HEK293 (cell line): Measurements from ENCODE around the gene AGT.

Source experiments
- CTCF ChIP-seq: fragments of 450-650 bp; formaldehyde crosslinking; IDR thresholded peaks from 2 replicates; pipeline ENCODE4 v1.5.1; 2016; ENCODE audit warnings: missing biosample characterization, missing genetic modification characterization
- INSM2 ChIP-seq: fragments of 450-650 bp; formaldehyde crosslinking; IDR thresholded peaks from 2 replicates; pipeline ENCODE4 v1.5.1; 2016; ENCODE audit warnings: missing biosample characterization, missing genetic modification characterization
- PRDM1 ChIP-seq: fragments of 450-650 bp; formaldehyde crosslinking; IDR thresholded peaks from 2 replicates; pipeline ENCODE4; 2016; ENCODE audit warnings: missing biosample characterization, missing genetic modification characterization
- ZIC2 ChIP-seq: fragments of 450-650 bp; formaldehyde crosslinking; IDR thresholded peaks from 2 replicates; pipeline ENCODE4 v1.5.1; 2016; ENCODE audit warnings: missing biosample characterization, missing genetic modification characterization
- ZNF274 ChIP-seq, 2 experiments: fragments of 200-500 bp in 1 of 2; fragments of 450-650 bp in 1 of 2; sonication (Bioruptor generic) in 1 of 2; formaldehyde crosslinking in 1 of 2; IDR thresholded peaks; 2 replicates each; pipeline versions ENCODE4 v1.5.1 to v1.6.1; 2014 to 2016; ENCODE audit warnings: borderline replicate concordance in 1 of 2, inconsistent platforms in 1 of 2, low read length in 1 of 2, missing biosample characterization in 1 of 2, missing genetic modification characterization in 1 of 2
- ZNF292 ChIP-seq: fragments of 450-650 bp; formaldehyde crosslinking; IDR thresholded peaks from 2 replicates; pipeline ENCODE4 v1.5.1; 2016; ENCODE audit warnings: low read depth, missing biosample characterization, missing genetic modification characterization, borderline replicate concordance
- ZNF302 ChIP-seq: fragments of 450-650 bp; formaldehyde crosslinking; IDR thresholded peaks from 2 replicates; pipeline ENCODE4 v1.5.1; 2016; ENCODE audit warnings: missing biosample characterization, missing genetic modification characterization, low read depth
- ZNF549 ChIP-seq: fragments of 450-650 bp; IDR thresholded peaks from 2 replicates; pipeline ENCODE4 v1.5.1; 2018; ENCODE audit warnings: missing biosample characterization, missing genetic modification characterization, mild to moderate bottlenecking, inconsistent platforms, moderate library complexity
- ZNF560 ChIP-seq: fragments of 450-650 bp; formaldehyde crosslinking; IDR thresholded peaks from 2 replicates; pipeline ENCODE4 v1.5.1; 2017; ENCODE audit warnings: missing biosample characterization, missing genetic modification characterization, borderline replicate concordance
- ZNF747 ChIP-seq: fragments of 450-650 bp; formaldehyde crosslinking; IDR thresholded peaks from 2 replicates; pipeline ENCODE4 v1.5.1; 2016; ENCODE audit warnings: missing biosample characterization, missing genetic modification characterization

GRCh38 chr1:230707732-230708630 lies 5.9 kb downstream of the AGT start:
- TF ChIP-seq ZNF549 = no peak
- no peak for TF ChIP-seq PRDM1 (tag by site-specific recombination)
- TF ChIP-seq CTCF (tag by site-specific recombination) = no peak
- no peak for TF ChIP-seq ZNF747 (tag by site-specific recombination)
- no peak for TF ChIP-seq ZNF560 (tag by site-specific recombination)
- no peak for TF ChIP-seq ZNF292 (tag by site-specific recombination)
- no peak for TF ChIP-seq ZNF274 (IDR thresholded peaks at IDR 0.05; ENCODE audit: low read length)
- TF ChIP-seq ZNF274 (tag by site-specific recombination; IDR thresholded peaks at IDR 0.05; ENCODE audit: borderline replicate concordance) = no peak
- TF ChIP-seq ZNF302 (tag by site-specific recombination) = no peak
- no peak for TF ChIP-seq INSM2 (tag by site-specific recombination)
- TF ChIP-seq ZIC2 = no peak
